ENCODE results near the gene RBPJ.

RBPJ gene

GRCh38 chr4:26369581-26369980, 48.8 kb downstream of the RBPJ start:
- Histone ChIP-seq H3K27me3 (ENCODE audit: control insufficient read depth, insufficient read depth, low read length) (no peaks in the 10 kb centered on the region), H3K9ac (ENCODE audit: low read length) (no peak overlapping the region), H3K4me3 (ENCODE audit: low read length) (no peak overlapping the region), H3K36me3 (ENCODE audit: control insufficient read depth, insufficient read depth, low read length) (no peaks in the 10 kb centered on the region), H3K4me1 (ENCODE audit: control insufficient read depth, insufficient read depth, low read length) (peaks cover 16% of the 10 kb centered on the region), H3K27ac (ENCODE audit: low read depth, low read length) (peak overlapping the region; percentile 22)

- Histone ChIP-seq H3K4me3 (ENCODE audit: low read length) (no peak overlapping the region), H3K27ac (ENCODE audit: low read depth, low read length) (no peak overlapping the region), H3K4me1 (ENCODE audit: control insufficient read depth, insufficient read depth, low read length) (peaks cover 25% of the 10 kb centered on the region), H3K9ac (ENCODE audit: low read length) (no peak overlapping the region), H3K27me3 (ENCODE audit: control insufficient read depth, insufficient read depth, low read length) (no peaks in the 10 kb centered on the region), H3K36me3 (ENCODE audit: control insufficient read depth, insufficient read depth, low read length) (no peaks in the 10 kb centered on the region)
Observed at GRCh38 chr4:26372076-26372475, 51.3 kb downstream of the RBPJ start.

- no peak overlapping the region for H3K4me3 ChIP-seq (ENCODE audit: low read length)
- H3K4me1 ChIP-seq (ENCODE audit: control insufficient read depth, insufficient read depth, low read length): peaks cover 30% of the 10 kb centered on the region
- H3K27ac ChIP-seq (ENCODE audit: low read depth, low read length): peak overlapping the region; percentile 6
- H3K27me3 ChIP-seq (ENCODE audit: control insufficient read depth, insufficient read depth, low read length): no peaks in the 10 kb centered on the region
- H3K9ac ChIP-seq (ENCODE audit: low read length): no peak overlapping the region
- H3K36me3 ChIP-seq (ENCODE audit: control insufficient read depth, insufficient read depth, low read length): no peaks in the 10 kb centered on the region
Observed at GRCh38 chr4:26372525-26373172, 51.8 kb downstream of the RBPJ start.

- Histone ChIP-seq H3K9ac (ENCODE audit: low read length) (no peak overlapping the region), H3K4me3 (ENCODE audit: low read length) (no peak overlapping the region), H3K4me1 (ENCODE audit: control insufficient read depth, insufficient read depth, low read length) (peaks cover 30% of the 10 kb centered on the region), H3K27me3 (ENCODE audit: control insufficient read depth, insufficient read depth, low read length) (no peaks in the 10 kb centered on the region), H3K36me3 (ENCODE audit: control insufficient read depth, insufficient read depth, low read length) (no peaks in the 10 kb centered on the region), H3K27ac (ENCODE audit: low read depth, low read length) (no peak overlapping the region)
Observed at GRCh38 chr4:26375551-26375950, 54.7 kb downstream of the RBPJ start.

GRCh38 chr4:26377328-26378311, 56.8 kb downstream of the RBPJ start:
- Histone ChIP-seq H3K27ac (ENCODE audit: low read depth, low read length) (no peak overlapping the region), H3K27me3 (ENCODE audit: control insufficient read depth, insufficient read depth, low read length) (no peaks in the 10 kb centered on the region), H3K4me1 (ENCODE audit: control insufficient read depth, insufficient read depth, low read length) (peaks cover 26% of the 10 kb centered on the region)

GRCh38 chr4:26379837-26380236, 59.0 kb downstream of the RBPJ start:
- H3K27me3 ChIP-seq (ENCODE audit: control insufficient read depth, insufficient read depth, low read length): no peaks in the 10 kb centered on the region
- no peaks in the 10 kb centered on the region for H3K36me3 ChIP-seq (ENCODE audit: control insufficient read depth, insufficient read depth, low read length)
- no peak overlapping the region for H3K27ac ChIP-seq (ENCODE audit: low read depth, low read length)
- H3K4me1 ChIP-seq (ENCODE audit: control insufficient read depth, insufficient read depth, low read length): peaks cover 16% of the 10 kb centered on the region
- H3K4me3 ChIP-seq (ENCODE audit: low read length): no peak overlapping the region
- no peak overlapping the region for H3K9ac ChIP-seq (ENCODE audit: low read length)

More at GRCh38 chr4:26377328-26378311, 56.8 kb downstream of the RBPJ start:
- Histone ChIP-seq H3K4me3 (ENCODE audit: low read length) (no peak overlapping the region), H3K36me3 (ENCODE audit: control insufficient read depth, insufficient read depth, low read length) (no peaks in the 10 kb centered on the region), H3K9ac (ENCODE audit: low read length) (no peak overlapping the region)

GRCh38 chr4:26380740-26381139, 59.9 kb downstream of the RBPJ start:
- Histone ChIP-seq H3K4me1 (ENCODE audit: control insufficient read depth, insufficient read depth, low read length) (peaks cover 11% of the 10 kb centered on the region), H3K9ac (ENCODE audit: low read length) (no peak overlapping the region), H3K36me3 (ENCODE audit: control insufficient read depth, insufficient read depth, low read length) (no peaks in the 10 kb centered on the region), H3K4me3 (ENCODE audit: low read length) (no peak overlapping the region), H3K27ac (ENCODE audit: low read depth, low read length) (no peak overlapping the region), H3K27me3 (ENCODE audit: control insufficient read depth, insufficient read depth, low read length) (no peaks in the 10 kb centered on the region)

GRCh38 chr4:26384380-26385057, 63.7 kb downstream of the RBPJ start:
- no peak overlapping the region for H3K9ac ChIP-seq (ENCODE audit: low read length)
- no peak overlapping the region for H3K4me3 ChIP-seq (ENCODE audit: low read length)
- no peaks in the 10 kb centered on the region for H3K36me3 ChIP-seq (ENCODE audit: control insufficient read depth, insufficient read depth, low read length)
- H3K4me1 ChIP-seq (ENCODE audit: control insufficient read depth, insufficient read depth, low read length): peaks cover 2% of the 10 kb centered on the region
- H3K27ac ChIP-seq (ENCODE audit: low read depth, low read length): no peak overlapping the region
- H3K27me3 ChIP-seq (ENCODE audit: control insufficient read depth, insufficient read depth, low read length): no peaks in the 10 kb centered on the region

GRCh38 chr4:26385690-26386089, 64.9 kb downstream of the RBPJ start:
- no peak overlapping the region for H3K9ac ChIP-seq (ENCODE audit: low read length)
- no peaks in the 10 kb centered on the region for H3K27me3 ChIP-seq (ENCODE audit: control insufficient read depth, insufficient read depth, low read length)
- no peak overlapping the region for H3K4me3 ChIP-seq (ENCODE audit: low read length)
- H3K36me3 ChIP-seq (ENCODE audit: control insufficient read depth, insufficient read depth, low read length): no peaks in the 10 kb centered on the region
- no peaks in the 10 kb centered on the region for H3K4me1 ChIP-seq (ENCODE audit: control insufficient read depth, insufficient read depth, low read length)
- H3K27ac ChIP-seq (ENCODE audit: low read depth, low read length): no peak overlapping the region

- Histone ChIP-seq H3K27ac (ENCODE audit: low read depth, low read length) (no peak overlapping the region), H3K4me1 (ENCODE audit: control insufficient read depth, insufficient read depth, low read length) (no peaks in the 10 kb centered on the region), H3K9ac (ENCODE audit: low read length) (no peak overlapping the region), H3K4me3 (ENCODE audit: low read length) (no peak overlapping the region), H3K27me3 (ENCODE audit: control insufficient read depth, insufficient read depth, low read length) (no peaks in the 10 kb centered on the region), H3K36me3 (ENCODE audit: control insufficient read depth, insufficient read depth, low read length) (no peaks in the 10 kb centered on the region)
Observed at GRCh38 chr4:26386386-26386785, 65.6 kb downstream of the RBPJ start.

- Histone ChIP-seq H3K36me3 (ENCODE audit: control insufficient read depth, insufficient read depth, low read length) (no peaks in the 10 kb centered on the region), H3K9ac (ENCODE audit: low read length) (no peak overlapping the region), H3K27me3 (ENCODE audit: control insufficient read depth, insufficient read depth, low read length) (no peaks in the 10 kb centered on the region), H3K4me3 (ENCODE audit: low read length) (no peak overlapping the region), H3K27ac (ENCODE audit: low read depth, low read length) (no peak overlapping the region), H3K4me1 (ENCODE audit: control insufficient read depth, insufficient read depth, low read length) (no peaks in the 10 kb centered on the region)
Observed at GRCh38 chr4:26388671-26389070, 67.9 kb downstream of the RBPJ start.

GRCh38 chr4:26397086-26397485, 76.3 kb downstream of the RBPJ start:
- Histone ChIP-seq H3K27ac (ENCODE audit: low read depth, low read length) (peak overlapping the region; percentile 24), H3K9ac (ENCODE audit: low read length) (no peak overlapping the region), H3K4me1 (ENCODE audit: control insufficient read depth, insufficient read depth, low read length) (no peaks in the 10 kb centered on the region), H3K4me3 (ENCODE audit: low read length) (no peak overlapping the region), H3K36me3 (ENCODE audit: control insufficient read depth, insufficient read depth, low read length) (no peaks in the 10 kb centered on the region), H3K27me3 (ENCODE audit: control insufficient read depth, insufficient read depth, low read length) (no peaks in the 10 kb centered on the region)

All from rectal smooth muscle tissue (tissue), 1 donor.